Breast epithelium (tissue), 3 donors: ENCODE results near the gene ADAMTS17.

ENCODE experiments used
- POLR2A ChIP-seq: fragments of 450-650 bp; IDR thresholded peaks from one replicate; pipeline ENCODE4 v1.6.1; 2016; ENCODE audit warnings: antibody characterized with exemption, mild to moderate bottlenecking, moderate library complexity
- TF ChIP-seq, protein P1 (sequence below), 3 donors: fragments of 450-650 bp; IDR thresholded peaks; one replicate each; pipeline ENCODE4 v1.5.1; 2016 to 2017; ENCODE audit warnings: antibody characterized with exemption in 3 of 3, mild to moderate bottlenecking in 3 of 3, moderate library complexity in 3 of 3

DNA sequence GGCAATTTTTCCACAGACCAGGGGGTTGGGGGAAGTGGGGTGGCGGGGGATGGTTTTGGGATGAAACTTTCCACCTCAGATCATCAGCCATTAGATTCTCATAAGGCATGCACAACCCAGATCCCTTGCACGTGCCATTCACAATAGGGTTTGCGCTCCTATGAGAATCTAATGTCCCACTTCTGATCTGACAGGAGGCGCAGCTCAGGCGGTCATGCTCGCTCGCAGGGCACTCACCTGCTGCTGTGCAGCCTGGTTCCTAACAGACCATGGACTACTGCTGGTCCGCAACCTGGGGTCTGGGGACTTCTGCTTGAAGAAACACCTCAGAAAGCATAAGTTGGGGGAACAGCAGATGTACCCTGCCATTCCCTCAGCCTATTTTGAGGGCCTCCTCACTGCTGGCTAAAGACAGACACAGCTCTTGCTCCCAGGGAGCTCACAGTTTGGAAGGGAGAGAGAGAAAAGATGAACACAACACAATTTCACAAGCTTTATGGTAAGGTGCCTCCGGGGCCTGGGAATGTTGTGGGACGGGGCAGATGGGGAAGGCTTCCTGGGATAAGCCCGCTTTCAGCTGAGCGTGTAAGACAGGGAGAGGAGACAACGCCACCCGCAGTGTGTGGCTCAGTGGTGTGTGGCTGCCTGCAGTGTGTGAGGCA is 285.2 kb downstream of the ADAMTS17 start:
- TF ChIP-seq, protein P1, sequence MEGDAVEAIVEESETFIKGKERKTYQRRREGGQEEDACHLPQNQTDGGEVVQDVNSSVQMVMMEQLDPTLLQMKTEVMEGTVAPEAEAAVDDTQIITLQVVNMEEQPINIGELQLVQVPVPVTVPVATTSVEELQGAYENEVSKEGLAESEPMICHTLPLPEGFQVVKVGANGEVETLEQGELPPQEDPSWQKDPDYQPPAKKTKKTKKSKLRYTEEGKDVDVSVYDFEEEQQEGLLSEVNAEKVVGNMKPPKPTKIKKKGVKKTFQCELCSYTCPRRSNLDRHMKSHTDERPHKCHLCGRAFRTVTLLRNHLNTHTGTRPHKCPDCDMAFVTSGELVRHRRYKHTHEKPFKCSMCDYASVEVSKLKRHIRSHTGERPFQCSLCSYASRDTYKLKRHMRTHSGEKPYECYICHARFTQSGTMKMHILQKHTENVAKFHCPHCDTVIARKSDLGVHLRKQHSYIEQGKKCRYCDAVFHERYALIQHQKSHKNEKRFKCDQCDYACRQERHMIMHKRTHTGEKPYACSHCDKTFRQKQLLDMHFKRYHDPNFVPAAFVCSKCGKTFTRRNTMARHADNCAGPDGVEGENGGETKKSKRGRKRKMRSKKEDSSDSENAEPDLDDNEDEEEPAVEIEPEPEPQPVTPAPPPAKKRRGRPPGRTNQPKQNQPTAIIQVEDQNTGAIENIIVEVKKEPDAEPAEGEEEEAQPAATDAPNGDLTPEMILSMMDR (IDR thresholded peaks at IDR 0.05) = no peak
- no peak for TF ChIP-seq POLR2A
